Mammary epithelial cell (primary cell): Measurements from ENCODE around the gene SLC24A3.

ENCODE experiments used
- EZH2 ChIP-seq: IDR thresholded peaks from 2 replicates; pipeline ENCODE4 v1.6.1; 2012; ENCODE audit warnings: low read length, inconsistent platforms, borderline replicate concordance
- TF ChIP-seq, protein P1 (sequence below), 2 donors: IDR thresholded peaks in 1 of 2; conservative IDR thresholded peaks in 1 of 2; 2 replicates each; pipeline ENCODE4 v1.5.1; 2011 to 2012; ENCODE audit warnings: inconsistent platforms in 2 of 2, low read length in 2 of 2, mild to moderate bottlenecking in 2 of 2, control low read depth in 1 of 2, low read depth in 1 of 2; ENCODE audit not compliant: insufficient read depth in 1 of 2; ENCODE audit errors: extremely low read depth in 1 of 2

DNA sequence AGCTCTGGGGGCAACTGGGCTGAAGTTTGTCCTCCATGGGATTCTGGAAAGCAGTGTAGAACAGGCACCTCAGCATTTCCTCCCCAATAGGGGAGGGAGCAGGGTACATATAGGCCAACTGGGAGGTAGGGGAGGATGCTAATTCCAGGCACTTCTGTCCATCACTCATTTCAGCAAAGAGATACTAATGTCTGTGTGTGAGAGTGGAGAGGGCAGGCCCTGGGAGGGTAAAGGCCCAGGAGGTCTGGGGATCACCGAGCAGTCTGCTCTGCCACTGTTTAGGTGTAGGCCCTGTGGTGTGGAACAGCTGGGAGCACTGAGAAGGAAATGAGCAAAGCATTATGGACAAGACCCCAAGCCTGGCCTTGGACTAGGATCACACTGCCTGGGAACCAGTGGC, 158.7 kb downstream of the SLC24A3 start:
- TF ChIP-seq EZH2 = no peak
- TF ChIP-seq, protein P1, sequence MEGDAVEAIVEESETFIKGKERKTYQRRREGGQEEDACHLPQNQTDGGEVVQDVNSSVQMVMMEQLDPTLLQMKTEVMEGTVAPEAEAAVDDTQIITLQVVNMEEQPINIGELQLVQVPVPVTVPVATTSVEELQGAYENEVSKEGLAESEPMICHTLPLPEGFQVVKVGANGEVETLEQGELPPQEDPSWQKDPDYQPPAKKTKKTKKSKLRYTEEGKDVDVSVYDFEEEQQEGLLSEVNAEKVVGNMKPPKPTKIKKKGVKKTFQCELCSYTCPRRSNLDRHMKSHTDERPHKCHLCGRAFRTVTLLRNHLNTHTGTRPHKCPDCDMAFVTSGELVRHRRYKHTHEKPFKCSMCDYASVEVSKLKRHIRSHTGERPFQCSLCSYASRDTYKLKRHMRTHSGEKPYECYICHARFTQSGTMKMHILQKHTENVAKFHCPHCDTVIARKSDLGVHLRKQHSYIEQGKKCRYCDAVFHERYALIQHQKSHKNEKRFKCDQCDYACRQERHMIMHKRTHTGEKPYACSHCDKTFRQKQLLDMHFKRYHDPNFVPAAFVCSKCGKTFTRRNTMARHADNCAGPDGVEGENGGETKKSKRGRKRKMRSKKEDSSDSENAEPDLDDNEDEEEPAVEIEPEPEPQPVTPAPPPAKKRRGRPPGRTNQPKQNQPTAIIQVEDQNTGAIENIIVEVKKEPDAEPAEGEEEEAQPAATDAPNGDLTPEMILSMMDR (conservative IDR thresholded peaks at IDR 0.05 in 1 of 2, IDR thresholded peaks at IDR 0.05 in 1 of 2; ENCODE audit: extremely low read depth in 1 of 2, insufficient read depth in 1 of 2, low read depth in 1 of 2, low read length in 2 of 2) = no peak
